Measurements from ENCODE around the gene TAF10.

The TAF10 gene

DNA sequence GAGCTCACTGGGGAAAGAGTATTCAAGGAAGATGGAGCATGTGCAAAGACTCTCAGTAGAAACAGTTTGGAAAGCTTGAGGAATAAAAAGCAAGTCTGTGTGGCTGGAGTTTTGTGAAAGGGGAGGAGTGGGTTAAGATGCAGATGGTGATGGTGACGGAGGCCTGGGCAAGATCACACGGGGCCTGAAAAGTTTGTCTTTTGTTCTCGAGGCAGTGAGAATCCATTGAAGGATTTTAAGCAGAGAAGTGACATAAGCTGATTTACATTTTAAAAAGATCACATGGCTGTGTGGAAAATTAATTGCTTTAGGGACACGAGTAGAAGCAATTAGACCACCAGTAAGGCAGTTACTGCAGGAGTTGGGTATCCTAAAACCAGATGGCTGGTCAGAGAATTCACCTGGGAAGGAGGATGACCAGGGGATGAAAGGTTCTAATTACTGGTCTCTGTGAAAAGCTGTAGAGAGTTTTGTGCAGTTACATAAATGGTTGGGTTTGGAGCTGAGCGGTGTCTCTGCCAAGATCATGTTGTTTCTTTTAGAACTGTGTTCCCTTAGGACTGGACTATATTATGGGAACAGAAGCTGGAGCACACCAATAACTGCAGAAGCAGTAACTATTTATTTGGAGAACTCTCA, 15.7 kb downstream of the TAF10 start:
- no peak overlapping the region for H3K27ac ChIP-seq
- no peak for TF ChIP-seq ZFX (IDR thresholded peaks at IDR 0.05)
- TF ChIP-seq, protein P1, sequence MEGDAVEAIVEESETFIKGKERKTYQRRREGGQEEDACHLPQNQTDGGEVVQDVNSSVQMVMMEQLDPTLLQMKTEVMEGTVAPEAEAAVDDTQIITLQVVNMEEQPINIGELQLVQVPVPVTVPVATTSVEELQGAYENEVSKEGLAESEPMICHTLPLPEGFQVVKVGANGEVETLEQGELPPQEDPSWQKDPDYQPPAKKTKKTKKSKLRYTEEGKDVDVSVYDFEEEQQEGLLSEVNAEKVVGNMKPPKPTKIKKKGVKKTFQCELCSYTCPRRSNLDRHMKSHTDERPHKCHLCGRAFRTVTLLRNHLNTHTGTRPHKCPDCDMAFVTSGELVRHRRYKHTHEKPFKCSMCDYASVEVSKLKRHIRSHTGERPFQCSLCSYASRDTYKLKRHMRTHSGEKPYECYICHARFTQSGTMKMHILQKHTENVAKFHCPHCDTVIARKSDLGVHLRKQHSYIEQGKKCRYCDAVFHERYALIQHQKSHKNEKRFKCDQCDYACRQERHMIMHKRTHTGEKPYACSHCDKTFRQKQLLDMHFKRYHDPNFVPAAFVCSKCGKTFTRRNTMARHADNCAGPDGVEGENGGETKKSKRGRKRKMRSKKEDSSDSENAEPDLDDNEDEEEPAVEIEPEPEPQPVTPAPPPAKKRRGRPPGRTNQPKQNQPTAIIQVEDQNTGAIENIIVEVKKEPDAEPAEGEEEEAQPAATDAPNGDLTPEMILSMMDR (conservative IDR thresholded peaks at IDR 0.05): no peak

DNA sequence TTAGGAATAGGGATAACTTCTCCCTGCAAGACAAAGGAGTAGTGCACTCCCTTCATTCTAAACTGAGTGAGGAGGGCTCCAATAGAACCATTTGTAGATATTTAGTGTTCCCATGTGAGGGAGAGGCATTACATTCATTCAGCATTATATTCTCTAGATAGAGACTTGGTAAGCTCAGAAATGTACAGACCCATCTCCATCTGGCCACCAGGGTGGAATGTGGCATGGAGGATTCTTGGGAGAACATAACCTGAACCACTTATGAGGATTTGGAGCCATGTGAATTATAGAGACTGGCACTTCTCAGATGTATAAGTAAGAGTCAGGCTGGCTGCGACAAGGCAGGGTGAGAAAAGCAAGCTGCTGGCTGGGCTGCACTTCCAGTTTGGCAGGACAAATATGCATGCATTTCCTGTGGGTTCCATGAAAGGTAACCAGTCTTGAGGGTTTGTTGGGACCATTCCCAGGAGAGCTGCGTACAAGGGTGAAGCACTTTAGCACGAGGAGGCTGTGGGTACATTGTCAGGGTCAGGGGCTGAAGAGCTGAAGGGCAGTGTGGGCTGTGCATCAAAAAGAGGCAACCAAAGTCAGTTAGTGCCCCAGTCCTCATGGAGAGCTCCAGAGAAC, 17.8 kb downstream of the TAF10 start:
- no peak overlapping the region for H3K27ac ChIP-seq
- no peak for TF ChIP-seq ZFX (IDR thresholded peaks at IDR 0.05)
- TF ChIP-seq, protein P1 (conservative IDR thresholded peaks at IDR 0.05): no peak; the same call in 1 of the 2 replicates

DNA sequence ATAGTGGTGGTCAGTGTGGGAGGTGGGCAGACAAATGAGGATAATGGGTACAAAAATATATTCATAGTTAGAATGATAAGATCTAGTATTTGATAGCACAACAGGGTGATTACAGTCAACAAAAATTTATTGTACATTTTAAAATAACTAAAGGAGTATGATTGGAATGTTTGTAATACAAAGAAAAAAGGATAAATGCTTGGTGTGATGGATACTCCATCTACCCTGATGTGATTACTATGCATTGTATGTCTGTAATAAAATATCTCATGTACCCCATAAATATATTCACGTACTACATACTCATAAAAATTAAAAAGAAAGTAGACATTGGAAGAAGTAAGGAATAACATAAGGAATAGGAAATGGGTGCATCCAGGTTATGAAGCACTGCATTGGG, 24.0 kb downstream of the TAF10 start:
- peak overlapping the region; percentile 66 for H3K27ac ChIP-seq
- TF ChIP-seq ZFX (IDR thresholded peaks at IDR 0.05): no peak
- TF ChIP-seq, protein P1 (conservative IDR thresholded peaks at IDR 0.05): no peak

DNA sequence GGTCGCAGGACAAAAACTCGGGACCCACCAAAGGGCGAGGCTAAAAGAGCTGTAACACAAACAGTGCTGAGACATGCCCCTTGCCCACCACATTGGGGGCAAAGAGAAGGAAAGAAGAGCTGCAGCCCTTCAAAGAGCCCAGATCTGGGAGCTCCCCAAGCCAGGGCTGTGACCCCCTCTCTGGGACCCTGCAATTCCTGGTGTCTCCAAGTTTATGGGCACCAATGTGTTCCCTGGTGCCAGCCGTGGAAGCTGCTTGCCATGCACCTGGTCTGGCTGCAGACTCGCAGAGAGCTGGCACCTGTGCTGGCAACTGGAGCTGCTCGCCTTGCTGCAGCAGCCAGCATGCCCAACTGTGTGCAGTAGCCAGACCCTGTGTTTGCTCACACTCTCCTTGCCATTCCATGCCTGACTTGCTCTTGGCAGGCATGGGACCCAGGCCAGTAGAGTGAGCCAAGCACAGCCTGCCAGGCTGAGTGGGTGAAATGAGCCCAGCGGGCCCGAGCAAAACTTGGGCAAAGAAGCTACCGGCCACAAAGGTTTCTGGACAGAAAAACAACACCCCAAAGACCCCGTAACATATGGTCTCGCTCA, 24.6 kb downstream of the TAF10 start:
- peak overlapping the region; percentile 66 for H3K27ac ChIP-seq
- TF ChIP-seq, protein P1 (conservative IDR thresholded peaks at IDR 0.05): no peak
- no peak for TF ChIP-seq ZFX (IDR thresholded peaks at IDR 0.05)

DNA sequence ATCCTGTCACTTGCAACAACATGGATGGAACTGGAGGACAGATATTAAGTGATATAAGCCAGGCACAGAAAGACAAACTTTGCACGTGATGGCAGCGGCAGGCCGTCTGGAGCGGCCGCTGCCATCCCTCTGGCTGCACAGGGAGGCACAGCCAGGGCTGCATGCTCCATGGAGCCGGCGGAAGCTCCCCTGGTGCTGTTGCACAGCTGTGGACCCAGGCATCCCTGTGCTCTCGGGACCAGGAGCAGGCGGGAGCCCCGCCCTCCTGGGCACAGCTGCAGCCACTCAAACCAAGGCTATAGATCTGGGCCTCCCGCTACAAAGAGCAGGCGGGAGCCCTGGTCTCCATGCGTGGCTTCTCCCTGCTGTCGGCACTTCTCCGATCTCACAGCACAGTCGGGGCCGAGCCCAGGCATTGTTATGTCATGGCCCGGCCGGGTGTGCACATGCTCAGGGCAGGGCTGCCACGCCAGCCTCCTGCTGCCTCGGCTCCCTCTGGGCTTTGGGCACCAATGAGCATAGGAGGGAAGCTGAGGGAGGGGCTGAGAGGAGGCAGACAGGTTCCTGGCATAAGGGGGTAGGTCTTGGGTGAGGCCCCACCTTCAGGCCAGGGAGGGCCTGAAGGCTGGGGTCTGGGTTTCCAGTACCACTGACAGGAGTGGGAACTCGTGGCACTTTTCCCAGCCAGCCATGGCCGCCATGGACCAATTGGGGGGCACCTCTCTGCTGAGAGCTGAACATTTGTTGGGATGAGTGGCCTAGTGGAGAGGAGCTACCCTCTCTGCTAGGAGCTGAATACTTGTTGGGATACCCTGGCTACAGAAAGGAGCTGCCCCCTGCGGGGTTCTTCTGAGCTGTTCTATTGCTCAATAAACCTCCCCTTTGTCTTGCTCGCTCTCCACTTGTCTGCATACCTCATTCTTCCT, 25.3 kb downstream of the TAF10 start:
- H3K27ac ChIP-seq: peak overlapping the region; percentile 66
- TF ChIP-seq ZFX (IDR thresholded peaks at IDR 0.05): no peak
- TF ChIP-seq, protein P1 (conservative IDR thresholded peaks at IDR 0.05): no peak

DNA sequence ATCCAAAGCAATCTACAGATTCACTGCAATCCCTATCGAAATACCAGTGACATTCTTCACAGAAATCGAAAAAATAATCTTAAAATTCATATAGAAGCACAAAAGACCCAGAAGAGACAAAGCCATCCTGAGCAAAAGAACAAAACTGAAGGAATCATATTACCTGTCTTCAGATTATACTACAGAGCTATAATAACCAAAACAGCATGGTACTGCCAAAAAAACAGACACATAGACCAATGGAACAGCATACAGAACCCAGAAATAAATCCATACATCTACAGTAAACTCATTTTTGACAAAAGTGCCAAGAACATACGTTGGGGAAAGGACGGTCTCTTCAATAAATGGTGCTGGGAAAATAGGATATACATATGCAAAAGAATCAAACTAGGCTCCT, 27.5 kb downstream of the TAF10 start:
- no peak overlapping the region for H3K27ac ChIP-seq
- TF ChIP-seq ZFX (IDR thresholded peaks at IDR 0.05): no peak
- TF ChIP-seq, protein P1 (conservative IDR thresholded peaks at IDR 0.05): no peak

Data from C4-2B (cell line).